MM.1S (cell line): ENCODE measurements around the gene COL27A1.

Experiments used
- EZH2 ChIP-seq: fragments of 300-600 bp; sonication (generic); optimal IDR thresholded peaks from 2 replicates; pipeline ENCODE3; 2017; ENCODE audit warnings: low read depth, mild to moderate bottlenecking, antibody characterized with exemption, low read length, mixed read lengths
- TF ChIP-seq, protein P1 (sequence below): fragments of 300-600 bp; sonication (generic); IDR thresholded peaks from 2 replicates; pipeline ENCODE4 v1.5.1; 2016; ENCODE audit warnings: antibody characterized with exemption, low read length, mixed read lengths

DNA sequence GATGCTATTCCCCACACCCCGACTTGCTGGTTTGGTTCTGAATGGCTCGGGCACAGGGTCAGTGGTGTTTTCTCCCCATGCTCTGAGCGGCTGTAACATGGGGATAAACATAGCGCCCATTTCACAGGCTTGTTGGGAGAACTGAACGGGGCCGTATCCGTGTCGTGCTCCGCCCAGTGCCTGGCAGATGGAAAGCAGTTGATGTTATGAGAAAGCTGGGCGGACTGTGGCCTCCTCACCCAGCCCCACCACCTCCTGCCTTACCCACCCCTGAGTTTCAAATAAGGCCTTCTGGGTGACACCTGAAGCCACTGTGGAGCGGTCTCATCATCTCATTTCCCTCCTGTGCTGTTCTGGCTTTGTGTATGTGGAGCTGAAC is 188.8 kb downstream of the COL27A1 start:
- TF ChIP-seq, protein P1, sequence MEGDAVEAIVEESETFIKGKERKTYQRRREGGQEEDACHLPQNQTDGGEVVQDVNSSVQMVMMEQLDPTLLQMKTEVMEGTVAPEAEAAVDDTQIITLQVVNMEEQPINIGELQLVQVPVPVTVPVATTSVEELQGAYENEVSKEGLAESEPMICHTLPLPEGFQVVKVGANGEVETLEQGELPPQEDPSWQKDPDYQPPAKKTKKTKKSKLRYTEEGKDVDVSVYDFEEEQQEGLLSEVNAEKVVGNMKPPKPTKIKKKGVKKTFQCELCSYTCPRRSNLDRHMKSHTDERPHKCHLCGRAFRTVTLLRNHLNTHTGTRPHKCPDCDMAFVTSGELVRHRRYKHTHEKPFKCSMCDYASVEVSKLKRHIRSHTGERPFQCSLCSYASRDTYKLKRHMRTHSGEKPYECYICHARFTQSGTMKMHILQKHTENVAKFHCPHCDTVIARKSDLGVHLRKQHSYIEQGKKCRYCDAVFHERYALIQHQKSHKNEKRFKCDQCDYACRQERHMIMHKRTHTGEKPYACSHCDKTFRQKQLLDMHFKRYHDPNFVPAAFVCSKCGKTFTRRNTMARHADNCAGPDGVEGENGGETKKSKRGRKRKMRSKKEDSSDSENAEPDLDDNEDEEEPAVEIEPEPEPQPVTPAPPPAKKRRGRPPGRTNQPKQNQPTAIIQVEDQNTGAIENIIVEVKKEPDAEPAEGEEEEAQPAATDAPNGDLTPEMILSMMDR = no peak
- TF ChIP-seq EZH2 = no peak
